K562 (cell line): ENCODE results near the gene ORC5. TPM values are rescaled to one million over a fixed set of nuclear protein-coding genes. Genes with fewer than 3 reads are reported as not detected.

ENCODE experiments used
- ARID2 ChIP-seq: fragments of 450-650 bp; IDR thresholded peaks from 2 replicates; pipeline ENCODE4 v1.6.1; 2017; ENCODE audit warnings: antibody characterized with exemption, mild to moderate bottlenecking
- ARID3A ChIP-seq: IDR thresholded peaks from 2 replicates; pipeline ENCODE4 v1.6.1; 2012; ENCODE audit warnings: low read depth, low read length, improper control_type of control experiment, borderline replicate concordance
- CHAMP1 ChIP-seq: fragments of 450-650 bp; IDR thresholded peaks from 2 replicates; pipeline ENCODE4 v1.6.1; 2016; ENCODE audit warnings: mild to moderate bottlenecking
- CTCF ChIP-seq, 3 experiments: IDR thresholded peaks in 2 of 3; conservative IDR thresholded peaks in 1 of 3; 2 replicates each; pipeline ENCODE4 v1.5.1; 2011 to 2012; ENCODE audit warnings: low read length in 3 of 3, mild to moderate bottlenecking in 3 of 3, control low read depth in 2 of 3, improper control_type of control experiment in 1 of 3, inconsistent platforms in 1 of 3, low read depth in 1 of 3, mixed read lengths in 1 of 3, moderate library complexity in 1 of 3; ENCODE audit not compliant: insufficient read depth in 2 of 3
- DEAF1 ChIP-seq: fragments of 450-650 bp; formaldehyde crosslinking; IDR thresholded peaks from 2 replicates; pipeline ENCODE4 v1.4.0; 2020; ENCODE audit warnings: mild to moderate bottlenecking, moderate library complexity
- GATA2 ChIP-seq: sonication (generic); formaldehyde crosslinking; IDR thresholded peaks from 2 replicates; pipeline ENCODE4 v1.4.0; 2020; ENCODE audit warnings: mild to moderate bottlenecking, missing genetic modification reagents
- HDAC3 ChIP-seq: fragments of 450-650 bp; IDR thresholded peaks from 2 replicates; pipeline ENCODE4 v1.6.1; 2018; ENCODE audit warnings: borderline replicate concordance, mild to moderate bottlenecking, moderate library complexity; ENCODE audit not compliant: partially characterized antibody
- MNT ChIP-seq, 2 experiments: fragments of 450-650 bp; conservative IDR thresholded peaks; 2 replicates each; pipeline ENCODE4 v1.6.1; 2017; ENCODE audit warnings: mild to moderate bottlenecking in 2 of 2, moderate library complexity in 2 of 2
- SIN3B ChIP-seq: fragments of 450-650 bp; IDR thresholded peaks from 2 replicates; pipeline ENCODE4 v1.6.1; 2017; ENCODE audit warnings: low read depth, mild to moderate bottlenecking, moderate library complexity
- SMC3 ChIP-seq: conservative IDR thresholded peaks from 2 replicates; pipeline ENCODE4 v1.6.1; 2011; ENCODE audit warnings: low read depth, low read length, improper control_type of control experiment; ENCODE audit not compliant: insufficient read depth
- ZNF436 ChIP-seq: fragments of 250-450, 450-650 bp; sonication (Bioruptor Pico); formaldehyde crosslinking; IDR thresholded peaks from 2 replicates; pipeline ENCODE4 v1.7.0; 2020; ENCODE audit warnings: mild to moderate bottlenecking
- ZNF512 ChIP-seq: IDR thresholded peaks from 2 replicates; pipeline ENCODE4 v1.6.1; 2016; ENCODE audit warnings: missing genetic modification characterization, missing compliant biosample characterization
- polyA plus RNA-seq, 8 experiments: library from polyadenylated mRNA; depleted of rRNA in 4 of 8; stranded (reverse) in 5 of 8; unstranded in 3 of 8; fragments of >200 nt; fragmentation: Nextera tagmentation in 2 of 8; fragmentation: Illumina TruSeq in 1 of 8; extraction: Ambion mirVana in 2 of 8; extraction: Trizol in 1 of 8; gene quantifications; 2 replicates each; pipeline versions ENCODE4 v1.2.1 to v1.2.3, GENCODE V29; 2011 to 2014; ENCODE audit warnings: inconsistent platforms in 1 of 8, missing spikeins in 1 of 8
- total RNA-seq, 7 experiments: library from RNA; depleted of rRNA in 6 of 7; stranded (reverse); fragments of >200 nt in 6 of 7; fragmentation: Illumina TruSeq in 2 of 7; extraction: Trizol in 2 of 7; gene quantifications; 2 replicates each; pipeline versions ENCODE4 v1.2.1 to v1.2.3, GENCODE V29; 2011 to 2021; ENCODE audit warnings: low replicate concordance in 1 of 7

The ORC5 gene
- total and polyA plus RNA-seq, 9 of the 15 experiments (the other 6 are each of a cell fraction or from before 2014, with no cell fraction given) = 29.8 to 136 (median 54.8) TPM

- 0 out of 2 replicates have a peak, but pooled peaks have one; percentile 11 for TF ChIP-seq ARID3A
- no peak for TF ChIP-seq ZNF436 (CRISPR knock-in tag)
- TF ChIP-seq GATA2 = no peak
- peak; percentile 75 for TF ChIP-seq DEAF1
- TF ChIP-seq ZNF512 (tag) = peak; percentile 72
- peak; percentile 12 for TF ChIP-seq HDAC3
- TF ChIP-seq ARID2 = peak; percentile 68; the same call in 1 of the 2 replicates
- TF ChIP-seq CTCF (IDR thresholded peaks at IDR 0.05 in 2 of 3, conservative IDR thresholded peaks at IDR 0.05 in 1 of 3; ENCODE audit: insufficient read depth in 2 of 3, low read depth in 1 of 3, low read length in 3 of 3) = peak; percentile 54 to 75 (median 56)
- peak; percentile 76 for TF ChIP-seq SMC3
- 0 out of 2 replicates have a peak, but pooled peaks have one; percentile 48 for TF ChIP-seq CHAMP1
- TF ChIP-seq MNT (conservative IDR thresholded peaks at IDR 0.05) = 0 out of 4 replicates have a peak, but pooled peaks of 1 of the 2 experiments have one; percentile 1
- TF ChIP-seq SIN3B = no peak
Observed at GRCh38 chr7:104156842-104157277, 51.0 kb downstream of the ORC5 start (continued).
